H9 (cell line): ENCODE data around the gene TSPOAP1. TPM values are rescaled to one million over a fixed set of nuclear protein-coding genes. Genes with fewer than 3 reads are reported as not detected.

Experiments
- DNase-seq: peaks from one replicate; pipeline ENCODE4 v3.0.0-alpha.2; 2017
- H2AFZ ChIP-seq: one replicate; pipeline ENCODE4 v1.6.1; 2013; ENCODE audit warnings: mild to moderate bottlenecking, low read length, control low read depth, moderate library complexity
- H2AK5ac ChIP-seq: 2 replicates; pipeline ENCODE4 v1.6.1; 2013; ENCODE audit warnings: low read length, control low read depth, mixed read lengths; ENCODE audit not compliant: insufficient read length
- H2BK120ac ChIP-seq: one replicate; pipeline ENCODE4 v1.6.1; 2013; ENCODE audit warnings: low read depth, mild to moderate bottlenecking, low read length, control low read depth, inconsistent platforms; ENCODE audit not compliant: poor library complexity, severe bottlenecking
- H2BK12ac ChIP-seq: 2 replicates; pipeline ENCODE4 v1.6.1; 2013; ENCODE audit warnings: low read length, control low read depth, mixed read lengths, low read depth; ENCODE audit not compliant: insufficient read length
- H2BK15ac ChIP-seq: 2 replicates; pipeline ENCODE4 v1.6.1; 2013; ENCODE audit warnings: low read depth, low read length, control low read depth
- H2BK20ac ChIP-seq: one replicate; pipeline ENCODE4 v1.6.1; 2013; ENCODE audit warnings: low read depth, mild to moderate bottlenecking, low read length, control low read depth, inconsistent platforms; ENCODE audit not compliant: poor library complexity, severe bottlenecking
- H2BK5ac ChIP-seq: 2 replicates; pipeline ENCODE4 v1.6.1; 2013; ENCODE audit warnings: low read length, control low read depth, mixed read lengths; ENCODE audit not compliant: insufficient read length
- H3K14ac ChIP-seq: 2 replicates; pipeline ENCODE4 v1.6.1; 2013; ENCODE audit warnings: low read length, control low read depth; ENCODE audit not compliant: insufficient read depth
- H3K18ac ChIP-seq: 2 replicates; pipeline ENCODE4 v1.6.1; 2013; ENCODE audit warnings: low read depth, mild to moderate bottlenecking, mixed read lengths, low read length, control low read depth; ENCODE audit not compliant: insufficient read length
- H3K23ac ChIP-seq: 2 replicates; pipeline ENCODE4 v1.6.1; 2013; ENCODE audit warnings: low read length, control low read depth, mixed read lengths, low read depth; ENCODE audit not compliant: insufficient read length
- H3K23me2 ChIP-seq: 2 replicates; pipeline ENCODE4 v1.6.1; 2013; ENCODE audit warnings: low read depth, mild to moderate bottlenecking, mixed read lengths, low read length, control low read depth; ENCODE audit not compliant: insufficient read length, poor library complexity, severe bottlenecking
- H3K27ac ChIP-seq: 2 replicates; pipeline ENCODE4 v1.5.1; 2013; ENCODE audit warnings: low read length, control low read depth, mixed read lengths, low read depth; ENCODE audit not compliant: insufficient read length
- H3K27me3 ChIP-seq: 2 replicates; pipeline ENCODE4 v1.6.1; 2013; ENCODE audit warnings: low read length, control low read depth, inconsistent platforms; ENCODE audit not compliant: insufficient read depth
- H3K4ac ChIP-seq: 2 replicates; pipeline ENCODE4 v1.6.1; 2013; ENCODE audit warnings: low read depth, mild to moderate bottlenecking, control low read depth, inconsistent platforms, low read length, moderate library complexity
- H3K4me1 ChIP-seq: 2 replicates; pipeline ENCODE4 v1.6.1; 2013; ENCODE audit warnings: low read length, control low read depth, inconsistent platforms; ENCODE audit not compliant: insufficient read depth
- H3K4me2 ChIP-seq: 2 replicates; pipeline ENCODE4 v1.6.1; 2013; ENCODE audit warnings: low read length, control low read depth, mixed read lengths; ENCODE audit not compliant: insufficient read length, insufficient read depth
- H3K56ac ChIP-seq: 2 replicates; pipeline ENCODE4 v1.6.1; 2013; ENCODE audit warnings: low read depth, mild to moderate bottlenecking, mixed read lengths, low read length, control low read depth; ENCODE audit not compliant: insufficient read length
- H3K79me1 ChIP-seq: 2 replicates; pipeline ENCODE4 v1.6.1; 2013; ENCODE audit warnings: low read depth, mild to moderate bottlenecking, moderate library complexity, low read length, control low read depth, inconsistent platforms; ENCODE audit not compliant: insufficient read depth, poor library complexity, severe bottlenecking
- H3K79me2 ChIP-seq: 2 replicates; pipeline ENCODE4 v1.6.1; 2013; ENCODE audit warnings: low read length, control low read depth, inconsistent platforms; ENCODE audit not compliant: insufficient read depth
- H3K9ac ChIP-seq: 2 replicates; pipeline ENCODE4 v1.6.1; 2013; ENCODE audit warnings: low read length, control low read depth, mixed read lengths; ENCODE audit not compliant: insufficient read length; ENCODE audit errors: extremely low read depth
- H3K9me3 ChIP-seq: one replicate; pipeline ENCODE4 v1.6.1; 2013; ENCODE audit warnings: low read depth, low read length, inconsistent platforms; ENCODE audit not compliant: control insufficient read depth
- H3T11ph ChIP-seq: one replicate; pipeline ENCODE4 v1.6.1; 2013; ENCODE audit warnings: mild to moderate bottlenecking, low read length, control low read depth, inconsistent platforms
- H4K20me1 ChIP-seq: one replicate; pipeline ENCODE4 v1.6.1; 2013; ENCODE audit not compliant: control insufficient read depth, insufficient read length, insufficient read depth
- H4K5ac ChIP-seq: 2 replicates; pipeline ENCODE4 v1.6.1; 2013; ENCODE audit warnings: low read depth, mild to moderate bottlenecking, mixed read lengths, low read length, control low read depth; ENCODE audit not compliant: insufficient read length
- H4K8ac ChIP-seq: replicated peaks from 2 replicates; pipeline ENCODE4 v1.6.1; 2013; ENCODE audit warnings: low read length, control low read depth, mixed read lengths, low read depth; ENCODE audit not compliant: insufficient read length
- H4K91ac ChIP-seq: 2 replicates; pipeline ENCODE4 v1.6.1; 2013; ENCODE audit warnings: low read depth, mild to moderate bottlenecking, moderate library complexity, mixed read lengths, low read length, control low read depth; ENCODE audit not compliant: insufficient read length
- H3K27ac Mint-ChIP-seq, 3 experiments: 2 replicates in 2 of 3; 3 replicates in 1 of 3; pipeline ENCODE4 v1.8.0; 2020 to 2021; ENCODE audit warnings: mixed read lengths in 3 of 3, mild to moderate bottlenecking in 1 of 3, moderate library complexity in 1 of 3
- H3K27me3 Mint-ChIP-seq: 2 replicates; pipeline ENCODE4 v1.8.0; 2021; ENCODE audit warnings: low read depth, mild to moderate bottlenecking, moderate library complexity, mixed read lengths
- H3K36me3 Mint-ChIP-seq, 3 experiments: 2 replicates in 2 of 3; 3 replicates in 1 of 3; pipeline ENCODE4 v1.8.0; 2020 to 2021; ENCODE audit warnings: low read depth in 3 of 3, mixed read lengths in 3 of 3; ENCODE audit not compliant: insufficient read depth in 1 of 3
- H3K4me1 Mint-ChIP-seq, 2 experiments: 2 replicates each; pipeline ENCODE4 v1.8.0; 2020; ENCODE audit warnings: mixed read lengths in 2 of 2
- H3K4me3 Mint-ChIP-seq, 2 experiments: 2 replicates in 1 of 2; 3 replicates in 1 of 2; pipeline ENCODE4 v1.8.0; 2020 to 2021; ENCODE audit warnings: mild to moderate bottlenecking in 2 of 2, mixed read lengths in 2 of 2, moderate library complexity in 1 of 2
- H3K9me3 Mint-ChIP-seq, 2 experiments: 2 replicates in 1 of 2; 3 replicates in 1 of 2; pipeline ENCODE4 v1.8.0; 2020; ENCODE audit warnings: mild to moderate bottlenecking in 2 of 2, mixed read lengths in 2 of 2, moderate library complexity in 1 of 2
- CTCF ChIP-seq: fragments of 200-600 bp; sonication (generic); conservative IDR thresholded peaks from 3 replicates; pipeline ENCODE4 v1.8.0; 2021; ENCODE audit warnings: antibody characterized with exemption, mild to moderate bottlenecking
- WGBS: extraction: QIAGEN DNeasy Blood & Tissue Kit; methylation state at CpG from one replicate; pipeline ENCODE4 v1.1.7; 2013; ENCODE audit warnings: missing lambda C conversion rate, low lambda C conversion rate, mixed read lengths; ENCODE audit not compliant: insufficient read length; ENCODE audit errors: extremely low coverage; 5-methylcytosine and 5-hydroxymethylcytosine counted together
- total RNA-seq: library from RNA; stranded (reverse); gene quantifications from 2 replicates; pipeline ENCODE4 v1.2.1, GENCODE V29; 2021

TSPOAP1 gene
- total RNA-seq, 1 experiment from 2014 or later, result 17.3 TPM

- TF ChIP-seq CTCF, result no peak
- no peak overlapping the region for H2BK15ac ChIP-seq
- H4K8ac ChIP-seq, result no peak overlapping the region
- H3K23me2 ChIP-seq, result no peaks in the 10 kb centered on the region
- no peak overlapping the region for H3K23ac ChIP-seq
- H2BK120ac ChIP-seq, result no peak overlapping the region
- H3K4ac ChIP-seq, result no peak overlapping the region
- no peak overlapping the region for H3K56ac ChIP-seq
- no peak for DNase-seq
- H2AK5ac ChIP-seq, result no peak overlapping the region
- no peak overlapping the region for H3K27ac Mint-ChIP-seq
- no peaks in the 10 kb centered on the region for H3K4me1 Mint-ChIP-seq
- no peaks in the 10 kb centered on the region for H3K79me2 ChIP-seq
- no peak overlapping the region for H3K27ac ChIP-seq
- no peak overlapping the region for H3K14ac ChIP-seq
- H3K4me3 Mint-ChIP-seq, result no peak overlapping the region
- H3K4me1 ChIP-seq, result no peaks in the 10 kb centered on the region
- no peaks in the 10 kb centered on the region for H4K20me1 ChIP-seq
- H3K9me3 Mint-ChIP-seq, result no peaks in the 10 kb centered on the region
- no peak overlapping the region for H3K4me2 ChIP-seq
- no peaks in the 10 kb centered on the region for H3K27me3 ChIP-seq
- no peaks in the 10 kb centered on the region for H3K9me3 ChIP-seq
- WGBS, result no CpG with 5 or more reads among the region's 4 CpGs
- no peak overlapping the region for H3K9ac ChIP-seq
- peaks cover 57% of the 10 kb centered on the region for H3K27me3 Mint-ChIP-seq
- no peak overlapping the region for H2BK20ac ChIP-seq
- H2BK12ac ChIP-seq, result no peak overlapping the region
- H2AFZ ChIP-seq, result no peak overlapping the region
- H2BK5ac ChIP-seq, result no peak overlapping the region
- no peaks in the 10 kb centered on the region for H3K36me3 Mint-ChIP-seq
- no peak overlapping the region for H4K5ac ChIP-seq
- no peak overlapping the region for H3K18ac ChIP-seq
- no peak overlapping the region for H4K91ac ChIP-seq
- H3T11ph ChIP-seq, result no peak overlapping the region
- H3K79me1 ChIP-seq, result no peaks in the 10 kb centered on the region
Measured at GRCh38 chr17:58265271-58265670, 63.3 kb downstream of the TSPOAP1 start.
